ENCODE results near the gene TAGLN2. TPM values are rescaled to one million over a fixed set of nuclear protein-coding genes. Genes with fewer than 3 reads are reported as not detected.

The TAGLN2 gene
- total and polyA plus RNA-seq, 4 donors: 483 to 788 (median 749) TPM

DNA sequence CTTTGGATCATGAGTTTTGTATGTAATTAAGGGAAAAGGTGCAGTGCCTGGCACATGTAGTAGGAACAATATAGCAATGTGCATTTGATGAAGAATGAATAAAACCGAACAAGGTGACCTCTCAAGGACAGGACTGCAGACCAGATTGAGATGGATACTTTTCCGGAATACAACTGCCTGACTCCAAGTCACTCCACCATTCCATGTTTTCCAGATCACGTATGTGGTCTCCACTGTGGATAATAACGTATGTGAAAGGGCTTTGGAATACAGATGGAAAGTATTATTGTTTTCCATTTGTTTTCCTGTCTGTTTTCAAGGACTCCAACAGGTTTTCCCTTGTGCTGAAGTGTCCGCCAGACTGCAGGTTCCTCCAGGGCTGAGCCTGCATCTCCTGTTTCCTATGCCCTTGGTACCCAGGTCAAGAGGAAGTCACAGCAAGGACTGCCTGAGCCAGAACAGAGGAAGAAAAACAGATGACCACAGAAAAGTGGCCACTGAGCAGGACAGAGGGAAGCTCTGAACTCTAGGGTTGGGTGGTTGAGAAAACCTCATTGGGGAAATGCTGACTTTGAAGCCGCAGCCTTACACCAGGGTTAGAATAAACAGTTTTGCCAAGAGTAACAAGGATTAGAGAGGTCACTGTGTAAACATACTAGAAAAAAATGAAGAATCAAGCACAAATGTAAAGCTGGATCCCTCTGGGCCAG, 29.3 kb downstream of the TAGLN2 start:
- Histone ChIP-seq H3K27ac (ENCODE audit: low read depth in 1 of 2, low read length in 1 of 2) (peak overlapping the region in 1 of 2 donors; percentile 77), H3K4me3 (no peak overlapping the region), H3K9me3 (ENCODE audit: control insufficient read depth in 4 of 4, insufficient read depth in 3 of 4, low read length in 3 of 4) (peaks cover 0 to 2% (median 0%) of the 10 kb centered on the region in 4 donors), H3K27me3 (ENCODE audit: control insufficient read depth in 3 of 3, insufficient read depth in 3 of 3, low read length in 2 of 3) (no peaks in the 10 kb centered on the region), H3K4me1 (ENCODE audit: control insufficient read depth in 5 of 5, insufficient read depth in 5 of 5, low read length in 5 of 5) (peaks cover 4 to 24% (median 12%) of the 10 kb centered on the region in 5 donors), H3K36me3 (ENCODE audit: control insufficient read depth in 4 of 4, insufficient read depth in 4 of 4, low read length in 4 of 4) (no peaks in the 10 kb centered on the region), H3K9ac (ENCODE audit: insufficient read depth in 1 of 2, low read length in 2 of 2) (no peak overlapping the region)
- ATAC-seq (ENCODE audit: insufficient read depth, low FRiP score): no peak
- DNase-seq: peak in 2 of 3 donors; percentile 43 to 53
- WGBS, 2 donors: 60 to 73% methylated on average over 6 of the region's 6 CpGs
- TF ChIP-seq, protein P1, sequence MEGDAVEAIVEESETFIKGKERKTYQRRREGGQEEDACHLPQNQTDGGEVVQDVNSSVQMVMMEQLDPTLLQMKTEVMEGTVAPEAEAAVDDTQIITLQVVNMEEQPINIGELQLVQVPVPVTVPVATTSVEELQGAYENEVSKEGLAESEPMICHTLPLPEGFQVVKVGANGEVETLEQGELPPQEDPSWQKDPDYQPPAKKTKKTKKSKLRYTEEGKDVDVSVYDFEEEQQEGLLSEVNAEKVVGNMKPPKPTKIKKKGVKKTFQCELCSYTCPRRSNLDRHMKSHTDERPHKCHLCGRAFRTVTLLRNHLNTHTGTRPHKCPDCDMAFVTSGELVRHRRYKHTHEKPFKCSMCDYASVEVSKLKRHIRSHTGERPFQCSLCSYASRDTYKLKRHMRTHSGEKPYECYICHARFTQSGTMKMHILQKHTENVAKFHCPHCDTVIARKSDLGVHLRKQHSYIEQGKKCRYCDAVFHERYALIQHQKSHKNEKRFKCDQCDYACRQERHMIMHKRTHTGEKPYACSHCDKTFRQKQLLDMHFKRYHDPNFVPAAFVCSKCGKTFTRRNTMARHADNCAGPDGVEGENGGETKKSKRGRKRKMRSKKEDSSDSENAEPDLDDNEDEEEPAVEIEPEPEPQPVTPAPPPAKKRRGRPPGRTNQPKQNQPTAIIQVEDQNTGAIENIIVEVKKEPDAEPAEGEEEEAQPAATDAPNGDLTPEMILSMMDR (IDR thresholded peaks at IDR 0.05; ENCODE audit: control extremely low read depth, extremely low read depth): no peak

DNA sequence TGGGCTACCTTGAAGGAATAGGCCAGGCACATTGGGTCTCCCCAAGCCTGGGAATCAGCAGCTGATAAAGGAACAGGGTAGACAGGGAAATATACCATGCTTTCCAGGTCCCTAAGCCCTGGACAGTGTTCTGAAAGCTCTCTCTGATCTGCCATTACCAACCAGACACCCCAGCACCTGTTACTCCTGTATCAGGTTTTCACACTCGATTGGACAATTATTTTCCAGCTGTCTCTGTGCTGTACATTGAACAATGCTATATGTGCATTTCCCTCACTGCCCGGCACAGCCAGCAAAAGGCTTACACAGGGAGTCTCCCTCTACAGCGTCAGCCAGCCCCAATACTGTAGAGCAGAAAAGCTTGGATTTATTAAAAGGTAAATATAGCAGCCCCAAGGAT, 30.0 kb downstream of the TAGLN2 start:
- Histone ChIP-seq H3K27me3 (ENCODE audit: control insufficient read depth in 3 of 3, insufficient read depth in 3 of 3, low read length in 2 of 3) (no peaks in the 10 kb centered on the region), H3K9ac (ENCODE audit: insufficient read depth in 1 of 2, low read length in 2 of 2) (no peak overlapping the region), H3K27ac (ENCODE audit: low read depth in 1 of 2, low read length in 1 of 2) (no peak overlapping the region), H3K4me1 (ENCODE audit: control insufficient read depth in 5 of 5, insufficient read depth in 5 of 5, low read length in 5 of 5) (peaks cover 4 to 18% (median 11%) of the 10 kb centered on the region in 5 donors), H3K4me3 (no peak overlapping the region), H3K9me3 (ENCODE audit: control insufficient read depth in 4 of 4, insufficient read depth in 3 of 4, low read length in 3 of 4) (peaks cover 0 to 2% (median 0%) of the 10 kb centered on the region in 4 donors), H3K36me3 (ENCODE audit: control insufficient read depth in 4 of 4, insufficient read depth in 4 of 4, low read length in 4 of 4) (no peaks in the 10 kb centered on the region)
- TF ChIP-seq, protein P1 (IDR thresholded peaks at IDR 0.05; ENCODE audit: control extremely low read depth, extremely low read depth): no peak
- ATAC-seq (ENCODE audit: insufficient read depth, low FRiP score) (no peak), DNase-seq (no peak)
- WGBS, 2 donors: 82 to 92% methylated on average over 3 of the region's 3 CpGs

DNA sequence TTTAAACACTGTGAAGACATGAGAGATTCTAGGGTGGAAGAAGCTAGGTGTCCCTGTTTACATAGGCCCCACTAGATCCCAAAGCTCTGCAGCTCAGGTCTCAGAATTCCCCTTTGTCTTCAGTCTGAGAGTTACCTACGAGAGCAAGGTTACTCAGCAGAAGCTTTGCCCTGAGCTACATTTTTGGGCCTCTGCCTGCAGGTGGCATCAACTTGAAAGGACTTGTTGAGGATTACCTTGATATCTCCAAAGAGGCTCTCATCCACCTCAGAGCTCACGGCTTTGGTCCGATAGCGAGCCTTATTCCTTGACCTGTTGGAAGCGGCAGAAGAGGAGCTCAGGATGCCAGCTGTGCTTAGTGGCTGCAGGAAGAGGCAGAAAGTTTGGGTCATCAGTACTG, 32.4 kb downstream of the TAGLN2 start:
- WGBS, 2 donors: 92% methylated on average over 5 of the region's 5 CpGs
- no peaks in the 10 kb centered on the region for H3K36me3 ChIP-seq (ENCODE audit: control insufficient read depth in 4 of 4, insufficient read depth in 4 of 4, low read length in 4 of 4)
- DNase-seq: no peak
- H3K27me3 ChIP-seq (ENCODE audit: control insufficient read depth in 3 of 3, insufficient read depth in 3 of 3, low read length in 2 of 3): no peaks in the 10 kb centered on the region
- TF ChIP-seq, protein P1 (IDR thresholded peaks at IDR 0.05; ENCODE audit: control extremely low read depth, extremely low read depth): no peak
- no peak overlapping the region for H3K27ac ChIP-seq (ENCODE audit: low read depth in 1 of 2, low read length in 1 of 2)
- ATAC-seq (ENCODE audit: insufficient read depth, low FRiP score): no peak
- H3K9me3 ChIP-seq (ENCODE audit: control insufficient read depth in 4 of 4, insufficient read depth in 3 of 4, low read length in 3 of 4): peaks cover 0 to 2% (median 0%) of the 10 kb centered on the region in 4 donors
- H3K4me3 ChIP-seq: no peak overlapping the region
- H3K9ac ChIP-seq (ENCODE audit: insufficient read depth in 1 of 2, low read length in 2 of 2): no peak overlapping the region
- H3K4me1 ChIP-seq (ENCODE audit: control insufficient read depth in 5 of 5, insufficient read depth in 5 of 5, low read length in 5 of 5): peaks cover 4 to 13% (median 11%) of the 10 kb centered on the region in 5 donors
